ENCODE data around the gene PURA. TPM values are rescaled to one million over a fixed set of nuclear protein-coding genes. Genes with fewer than 3 reads are reported as not detected.

PURA gene
- 7.8 and 8.7 TPM in 2 replicates for total RNA-seq

- peak; percentile 97 for DNase-seq
Measured at GRCh38 chr5:140113699-140114263, at the start of gene PURA. Gene PURA, plus strand, starts transcription at chr5:140114109. Its CDS starts 73 bp downstream, at chr5:140114182.

- no peak for DNase-seq
Measured at GRCh38 chr5:140072812-140073211, 41.1 kb upstream of the PURA start.

- peak; percentile 49 for DNase-seq
Measured at GRCh38 chr5:140073296-140073695, 40.6 kb upstream of the PURA start.

GRCh38 chr5:140075371-140075770, 38.5 kb upstream of the PURA start:
- DNase-seq, result peak; percentile 16

- no peak for DNase-seq
Measured at GRCh38 chr5:140076142-140076541, 37.8 kb upstream of the PURA start.

GRCh38 chr5:140076788-140077187, 37.1 kb upstream of the PURA start:
- no peak for DNase-seq

GRCh38 chr5:140083120-140083519, 30.8 kb upstream of the PURA start:
- no peak for DNase-seq

GRCh38 chr5:140083650-140084049, 30.3 kb upstream of the PURA start:
- DNase-seq, result no peak

GRCh38 chr5:140084541-140084940, 29.4 kb upstream of the PURA start:
- DNase-seq, result no peak

GRCh38 chr5:140090251-140090650, 23.7 kb upstream of the PURA start:
- DNase-seq, result no peak

GRCh38 chr5:140093179-140093578, 20.7 kb upstream of the PURA start:
- DNase-seq, result no peak

GRCh38 chr5:140093866-140094265, 20.0 kb upstream of the PURA start:
- DNase-seq, result no peak

GRCh38 chr5:140094889-140095288, 19.0 kb upstream of the PURA start:
- DNase-seq, result no peak

- DNase-seq, result no peak
Measured at GRCh38 chr5:140101179-140101578, 12.7 kb upstream of the PURA start.

- DNase-seq, result no peak
Measured at GRCh38 chr5:140103154-140103553, 10.8 kb upstream of the PURA start.

GRCh38 chr5:140104100-140104499, 9.8 kb upstream of the PURA start:
- DNase-seq, result no peak

- no peak for DNase-seq
Measured at GRCh38 chr5:140106101-140106500, 7.8 kb upstream of the PURA start.

- DNase-seq, result no peak
Measured at GRCh38 chr5:140106805-140107311, 7.1 kb upstream of the PURA start.

GRCh38 chr5:140107312-140108092, 6.4 kb upstream of the PURA start:
- DNase-seq, result peak; percentile 96

- peak; percentile 13 for DNase-seq
Measured at GRCh38 chr5:140108093-140109017, 5.6 kb upstream of the PURA start.

- DNase-seq, result no peak
Measured at GRCh38 chr5:140109018-140109758, 4.7 kb upstream of the PURA start.

Measured in dermis blood vessel endothelial cell (primary cell).